Fibroblast of lung (primary cell): Measurements from ENCODE around the gene MPRIP. TPM values are rescaled to one million over a fixed set of nuclear protein-coding genes. Genes with fewer than 3 reads are reported as not detected.

ENCODE experiments used
- DNase-seq, 2 donors: peaks; one replicate each; pipeline versions ENCODE4 v3.0.0 to v3.0.0-alpha.2; 2010; ENCODE audit warnings: low read depth in 2 of 2
- H2AFZ ChIP-seq: 2 replicates; pipeline ENCODE4 v1.5.1; 2012; ENCODE audit warnings: low read length, control low read depth, inconsistent platforms
- H3K27ac ChIP-seq: 2 replicates; pipeline ENCODE4 v1.5.1; 2011; ENCODE audit warnings: low read length, control low read depth; ENCODE audit not compliant: insufficient read depth
- H3K27me3 ChIP-seq: 2 replicates; pipeline ENCODE4 v1.5.1; 2011; ENCODE audit warnings: mild to moderate bottlenecking, low read length; ENCODE audit not compliant: control insufficient read depth, insufficient read depth
- H3K36me3 ChIP-seq: 2 replicates; pipeline ENCODE4 v1.5.1; 2011; ENCODE audit warnings: low read length; ENCODE audit not compliant: control insufficient read depth, insufficient read depth
- H3K4me1 ChIP-seq: 2 replicates; pipeline ENCODE4 v1.5.1; 2011; ENCODE audit warnings: low read length; ENCODE audit not compliant: control insufficient read depth, insufficient read depth; ENCODE audit errors: extremely low read depth
- H3K4me2 ChIP-seq: 2 replicates; pipeline ENCODE4 v1.5.1; 2011; ENCODE audit warnings: low read length, control low read depth; ENCODE audit not compliant: insufficient read depth; ENCODE audit errors: extremely low read depth
- H3K4me3 ChIP-seq, 4 experiments: fragments of 200-600 bp in 1 of 4; sonication (generic) in 1 of 4; replicated peaks in 1 of 4; 2 replicates each; pipeline ENCODE4 v1.5.1; 2011 to 2016; ENCODE audit warnings: low read length in 4 of 4, low read depth in 3 of 4, mild to moderate bottlenecking in 3 of 4, control low read depth in 2 of 4, inconsistent platforms in 1 of 4, mixed read lengths in 1 of 4; ENCODE audit not compliant: insufficient read depth in 1 of 4; ENCODE audit errors: control extremely low read depth in 1 of 4
- H3K79me2 ChIP-seq: 2 replicates; pipeline ENCODE4 v1.5.1; 2012; ENCODE audit warnings: mild to moderate bottlenecking, low read length, inconsistent platforms; ENCODE audit not compliant: control insufficient read depth, insufficient read depth
- H3K9ac ChIP-seq: 2 replicates; pipeline ENCODE4 v1.5.1; 2011; ENCODE audit warnings: mild to moderate bottlenecking, low read length, control low read depth; ENCODE audit not compliant: insufficient read depth
- H3K9me3 ChIP-seq: 2 replicates; pipeline ENCODE4 v1.5.1; 2012; ENCODE audit warnings: low read depth, low read length; ENCODE audit not compliant: control insufficient read depth, insufficient read depth
- H4K20me1 ChIP-seq: 2 replicates; pipeline ENCODE4 v1.5.1; 2011; ENCODE audit warnings: low read length; ENCODE audit not compliant: control insufficient read depth, insufficient read depth; ENCODE audit errors: extremely low read depth
- EZH2 ChIP-seq: IDR thresholded peaks from 2 replicates; pipeline ENCODE4 v1.5.1; 2012; ENCODE audit warnings: low read length, control low read depth, mild to moderate bottlenecking; ENCODE audit errors: missing control alignments
- polyA plus RNA-seq, 2 donors: library from polyadenylated mRNA; depleted of rRNA in 1 of 2; stranded (reverse) in 1 of 2; unstranded in 1 of 2; fragments of >200 nt; gene quantifications; 2 replicates each; pipeline ENCODE4 v1.2.1, GENCODE V29; 2011 to 2012; ENCODE audit warnings: missing spikeins in 1 of 2
- total RNA-seq: library from RNA; depleted of rRNA; stranded (reverse); fragments of >200 nt; gene quantifications from 2 replicates; pipeline ENCODE4 v1.2.1, GENCODE V29; 2014
- TF ChIP-seq, protein P1 (sequence below), 2 donors: IDR thresholded peaks in 1 of 2; conservative IDR thresholded peaks in 1 of 2; 1 replicate in 1 of 2; 2 replicates in 1 of 2; pipeline ENCODE4 v1.5.1; 2011 to 2012; ENCODE audit warnings: low read length in 2 of 2, control low read depth in 1 of 2, inconsistent platforms in 1 of 2, low read depth in 1 of 2, mild to moderate bottlenecking in 1 of 2

MPRIP gene
- total and polyA plus RNA-seq, 2 donors (not counting 1 experiment from before 2014, with no cell fraction given), result 104 to 124 TPM

DNA sequence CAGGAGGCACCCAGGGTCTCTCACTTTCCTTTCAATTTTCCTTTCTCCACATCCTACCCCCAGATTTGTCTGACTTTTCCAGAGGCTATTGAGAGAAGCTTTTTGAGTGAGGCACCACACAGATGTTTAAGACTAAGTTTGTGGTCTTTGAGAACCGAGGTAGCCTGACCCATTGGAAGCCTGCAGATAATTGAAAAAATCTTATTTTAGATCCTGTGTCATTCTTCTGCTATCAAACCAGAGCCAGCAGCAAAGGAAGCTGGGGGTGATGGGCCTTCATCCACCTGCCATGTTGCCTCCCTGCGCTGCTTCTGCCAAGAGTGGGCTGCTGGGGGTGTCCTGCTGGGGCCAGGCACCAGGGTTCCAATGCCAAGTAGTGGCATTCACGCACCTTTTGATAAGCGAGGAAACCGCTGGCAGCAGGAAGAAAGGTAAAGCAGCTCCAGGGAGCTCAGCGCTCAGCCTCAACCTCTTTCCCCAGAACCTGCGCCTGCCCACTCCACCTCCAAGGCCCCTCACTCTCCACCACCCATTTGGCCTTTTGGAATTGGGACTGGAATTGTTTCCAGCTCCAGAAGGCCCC lies 55.6 kb downstream of the MPRIP start:
- no peaks in the 10 kb centered on the region for H3K36me3 ChIP-seq
- H3K27ac ChIP-seq, result no peak overlapping the region

GRCh38 chr17:17098551-17099179 lies 56.4 kb downstream of the MPRIP start:
- Histone ChIP-seq H3K27me3 (no peaks in the 10 kb centered on the region), H3K4me3 (no peak overlapping the region), H3K27ac (no peak overlapping the region), H3K4me1 (peaks cover 11% of the 10 kb centered on the region), H3K79me2 (peaks cover 60% of the 10 kb centered on the region), H4K20me1 (no peaks in the 10 kb centered on the region), H2AFZ (no peak overlapping the region), H3K9me3 (no peaks in the 10 kb centered on the region), H3K4me2 (no peak overlapping the region), H3K9ac (peak overlapping the region; percentile 21), H3K36me3 (no peaks in the 10 kb centered on the region)
- TF ChIP-seq, protein P1, sequence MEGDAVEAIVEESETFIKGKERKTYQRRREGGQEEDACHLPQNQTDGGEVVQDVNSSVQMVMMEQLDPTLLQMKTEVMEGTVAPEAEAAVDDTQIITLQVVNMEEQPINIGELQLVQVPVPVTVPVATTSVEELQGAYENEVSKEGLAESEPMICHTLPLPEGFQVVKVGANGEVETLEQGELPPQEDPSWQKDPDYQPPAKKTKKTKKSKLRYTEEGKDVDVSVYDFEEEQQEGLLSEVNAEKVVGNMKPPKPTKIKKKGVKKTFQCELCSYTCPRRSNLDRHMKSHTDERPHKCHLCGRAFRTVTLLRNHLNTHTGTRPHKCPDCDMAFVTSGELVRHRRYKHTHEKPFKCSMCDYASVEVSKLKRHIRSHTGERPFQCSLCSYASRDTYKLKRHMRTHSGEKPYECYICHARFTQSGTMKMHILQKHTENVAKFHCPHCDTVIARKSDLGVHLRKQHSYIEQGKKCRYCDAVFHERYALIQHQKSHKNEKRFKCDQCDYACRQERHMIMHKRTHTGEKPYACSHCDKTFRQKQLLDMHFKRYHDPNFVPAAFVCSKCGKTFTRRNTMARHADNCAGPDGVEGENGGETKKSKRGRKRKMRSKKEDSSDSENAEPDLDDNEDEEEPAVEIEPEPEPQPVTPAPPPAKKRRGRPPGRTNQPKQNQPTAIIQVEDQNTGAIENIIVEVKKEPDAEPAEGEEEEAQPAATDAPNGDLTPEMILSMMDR (conservative IDR thresholded peaks at IDR 0.05 in 1 of 2, IDR thresholded peaks at IDR 0.05 in 1 of 2; ENCODE audit: low read depth in 1 of 2, low read length in 2 of 2), result no peak
- no peak for TF ChIP-seq EZH2
- DNase-seq, result peak; percentile 23 to 77

More for the DNA sequence above, 55.6 kb downstream of the MPRIP start:
- Histone ChIP-seq H3K9ac (no peak overlapping the region), H4K20me1 (no peaks in the 10 kb centered on the region), H3K27me3 (no peaks in the 10 kb centered on the region), H2AFZ (no peak overlapping the region), H3K9me3 (no peaks in the 10 kb centered on the region), H3K79me2 (peaks cover 58% of the 10 kb centered on the region), H3K4me3 (no peak overlapping the region), H3K4me1 (peaks cover 11% of the 10 kb centered on the region), H3K4me2 (no peak overlapping the region)
- DNase-seq, result no peak
- no peak for TF ChIP-seq EZH2
- TF ChIP-seq, protein P1 (conservative IDR thresholded peaks at IDR 0.05 in 1 of 2, IDR thresholded peaks at IDR 0.05 in 1 of 2; ENCODE audit: low read depth in 1 of 2, low read length in 2 of 2), result no peak

GRCh38 chr17:17102176-17102575 lies 59.9 kb downstream of the MPRIP start:
- no peak overlapping the region for H2AFZ ChIP-seq
- no peak overlapping the region for H3K27ac ChIP-seq
- DNase-seq, result no peak
- H3K36me3 ChIP-seq, result no peaks in the 10 kb centered on the region
- H3K27me3 ChIP-seq, result no peaks in the 10 kb centered on the region
- H3K79me2 ChIP-seq, result peaks cover 66% of the 10 kb centered on the region
- no peak overlapping the region for H3K4me3 ChIP-seq
- H3K9ac ChIP-seq, result no peak overlapping the region
- H3K4me2 ChIP-seq, result no peak overlapping the region
- no peaks in the 10 kb centered on the region for H3K9me3 ChIP-seq
- H4K20me1 ChIP-seq, result no peaks in the 10 kb centered on the region
- peaks cover 6% of the 10 kb centered on the region for H3K4me1 ChIP-seq
- TF ChIP-seq, protein P1 (conservative IDR thresholded peaks at IDR 0.05 in 1 of 2, IDR thresholded peaks at IDR 0.05 in 1 of 2; ENCODE audit: low read depth in 1 of 2, low read length in 2 of 2), result no peak
- no peak for TF ChIP-seq EZH2
